Type B pancreatic cell (in vitro differentiated cells): ENCODE measurements around the gene PLAAT5. TPM values are rescaled to one million over a fixed set of nuclear protein-coding genes. Genes with fewer than 3 reads are reported as not detected.

Source experiments
- DNase-seq: peaks from one replicate; pipeline ENCODE4 v3.0.0; 2021; ENCODE audit warnings: mixed read lengths; ENCODE audit not compliant: unreplicated experiment; ENCODE audit errors: extremely low spot score
- H3K27ac Mint-ChIP-seq: 2 replicates; pipeline ENCODE4 v1.8.0; 2021; ENCODE audit warnings: mild to moderate bottlenecking, mixed read lengths
- H3K27me3 Mint-ChIP-seq: 2 replicates; pipeline ENCODE4 v1.8.0; 2021; ENCODE audit warnings: mixed read lengths
- H3K36me3 Mint-ChIP-seq: 2 replicates; pipeline ENCODE4 v1.8.0; 2021; ENCODE audit warnings: mixed read lengths
- H3K4me1 Mint-ChIP-seq: one replicate; pipeline ENCODE4 v1.8.0; 2021; ENCODE audit warnings: mixed read lengths; ENCODE audit not compliant: unreplicated experiment
- H3K4me3 Mint-ChIP-seq: 2 replicates; pipeline ENCODE4 v1.8.0; 2021; ENCODE audit warnings: mild to moderate bottlenecking, mixed read lengths
- H3K9me3 Mint-ChIP-seq: 2 replicates; pipeline ENCODE4 v1.8.0; 2021; ENCODE audit warnings: mixed read lengths
- total RNA-seq: library from RNA; stranded (reverse); gene quantifications from 2 replicates; pipeline ENCODE4 v1.2.1, GENCODE V29; 2021; ENCODE audit warnings: low replicate concordance
- TF ChIP-seq, protein P1 (sequence below): fragments of 200-600 bp; sonication (generic); conservative IDR thresholded peaks from 2 replicates; pipeline ENCODE4 v1.5.0; 2021; ENCODE audit warnings: antibody characterized with exemption, mild to moderate bottlenecking

PLAAT5 gene
- total RNA-seq, 1 donor from 2014 or later, result 2.0 TPM

- H3K9me3 Mint-ChIP-seq, result no peaks in the 10 kb centered on the region
Observed at GRCh38 chr11:63427971-63428508, 62.9 kb downstream of the PLAAT5 start.

GRCh38 chr11:63417174-63417852, 73.7 kb downstream of the PLAAT5 start:
- H3K4me1 Mint-ChIP-seq, result no peaks in the 10 kb centered on the region
- DNase-seq, result no peak
- H3K27ac Mint-ChIP-seq, result no peak overlapping the region
- TF ChIP-seq, protein P1, sequence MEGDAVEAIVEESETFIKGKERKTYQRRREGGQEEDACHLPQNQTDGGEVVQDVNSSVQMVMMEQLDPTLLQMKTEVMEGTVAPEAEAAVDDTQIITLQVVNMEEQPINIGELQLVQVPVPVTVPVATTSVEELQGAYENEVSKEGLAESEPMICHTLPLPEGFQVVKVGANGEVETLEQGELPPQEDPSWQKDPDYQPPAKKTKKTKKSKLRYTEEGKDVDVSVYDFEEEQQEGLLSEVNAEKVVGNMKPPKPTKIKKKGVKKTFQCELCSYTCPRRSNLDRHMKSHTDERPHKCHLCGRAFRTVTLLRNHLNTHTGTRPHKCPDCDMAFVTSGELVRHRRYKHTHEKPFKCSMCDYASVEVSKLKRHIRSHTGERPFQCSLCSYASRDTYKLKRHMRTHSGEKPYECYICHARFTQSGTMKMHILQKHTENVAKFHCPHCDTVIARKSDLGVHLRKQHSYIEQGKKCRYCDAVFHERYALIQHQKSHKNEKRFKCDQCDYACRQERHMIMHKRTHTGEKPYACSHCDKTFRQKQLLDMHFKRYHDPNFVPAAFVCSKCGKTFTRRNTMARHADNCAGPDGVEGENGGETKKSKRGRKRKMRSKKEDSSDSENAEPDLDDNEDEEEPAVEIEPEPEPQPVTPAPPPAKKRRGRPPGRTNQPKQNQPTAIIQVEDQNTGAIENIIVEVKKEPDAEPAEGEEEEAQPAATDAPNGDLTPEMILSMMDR, result no peak
- peaks cover 5% of the 10 kb centered on the region for H3K9me3 Mint-ChIP-seq
- H3K4me3 Mint-ChIP-seq, result no peak overlapping the region
- peaks cover 11% of the 10 kb centered on the region for H3K27me3 Mint-ChIP-seq
- H3K36me3 Mint-ChIP-seq, result no peaks in the 10 kb centered on the region

More at GRCh38 chr11:63427971-63428508, 62.9 kb downstream of the PLAAT5 start:
- Mint-ChIP-seq H3K27ac (no peak overlapping the region), H3K4me3 (no peak overlapping the region), H3K27me3 (peaks cover 4% of the 10 kb centered on the region), H3K4me1 (no peaks in the 10 kb centered on the region), H3K36me3 (no peaks in the 10 kb centered on the region)
- TF ChIP-seq, protein P1, result peak; percentile 19
- DNase-seq, result no peak

Other genes starting within 250 kb of the PLAAT5 start
- gene SLC22A25, start 247.6 kb downstream of the PLAAT5 start, total RNA-seq, result 0.17 TPM in 1 of 2 replicates, not detected in the other
- gene SLC22A9, start 121.4 kb downstream of the PLAAT5 start, total RNA-seq, result 0.19 and 0.24 TPM in 2 replicates
- 0.34 TPM in 1 of 2 replicates, not detected in the other for gene LGALS12, start 14.9 kb upstream of the PLAAT5 start, total RNA-seq
- gene PLAAT4, start 45.6 kb upstream of the PLAAT5 start, total RNA-seq, result 131 and 152 TPM in 2 replicates
- 6.0 and 7.8 TPM in 2 replicates for gene PLAAT2, start 72.2 kb upstream of the PLAAT5 start, total RNA-seq
- 55.6 and 65.4 TPM in 2 replicates for gene PLAAT3, start 123.3 kb upstream of the PLAAT5 start, total RNA-seq
- 21.6 and 24.6 TPM in 2 replicates for gene ATL3, start 180.2 kb upstream of the PLAAT5 start, total RNA-seq
- gene RTN3, start 190.3 kb upstream of the PLAAT5 start, total RNA-seq, result 95.0 and 95.9 TPM in 2 replicates